Right lobe of liver (tissue), 6 donors: ENCODE results near the gene FBXO31. TPM values are rescaled to one million over a fixed set of nuclear protein-coding genes. Genes with fewer than 3 reads are reported as not detected.

Experiments
- ATAC-seq, 4 donors: fragments of 200-7000 bp; cut with Tn5 transposase; one replicate each; pipeline ENCODE4 v1.9.1; 2020; ENCODE audit warnings: mild to moderate bottlenecking in 4 of 4, moderate library complexity in 4 of 4
- DNase-seq, 3 donors: peaks; one replicate each; pipeline ENCODE4 v3.0.0-alpha.2; 2020
- H3K27ac ChIP-seq, 3 donors: fragments of 200-600 bp; one replicate each; pipeline ENCODE4 v1.8.0; 2022
- H3K27me3 ChIP-seq, 2 donors: fragments of 200-600 bp; one replicate each; pipeline ENCODE4 v1.8.0; 2022
- H3K36me3 ChIP-seq, 4 donors: fragments of 200-600 bp; sonication (generic) in 1 of 4; one replicate each; pipeline versions ENCODE4 v1.5.1 to v1.8.0; 2017 to 2022; ENCODE audit warnings: control low read depth in 1 of 4
- H3K4me1 ChIP-seq, 4 donors: fragments of 200-600 bp; sonication (generic) in 1 of 4; one replicate each; pipeline versions ENCODE4 v1.5.1 to v1.8.0; 2017 to 2022; ENCODE audit warnings: control low read depth in 1 of 4
- H3K4me3 ChIP-seq, 3 donors: fragments of 200-600 bp; one replicate each; pipeline ENCODE4 v1.8.0; 2022
- H3K9me3 ChIP-seq, 4 donors: fragments of 200-600 bp; sonication (generic) in 1 of 4; one replicate each; pipeline versions ENCODE4 v1.5.1 to v1.8.0; 2017 to 2022; ENCODE audit warnings: control low read depth in 1 of 4
- CTCF ChIP-seq, 4 donors: fragments of 200-600 bp in 3 of 4; fragments of 450-650 bp in 1 of 4; IDR thresholded peaks; one replicate each; pipeline versions ENCODE4 v1.5.1 to v1.8.0; 2016 to 2022; ENCODE audit warnings: antibody characterized with exemption in 4 of 4, mild to moderate bottlenecking in 2 of 4
- POLR2A ChIP-seq: fragments of 450-650 bp; IDR thresholded peaks from one replicate; pipeline ENCODE4 v1.6.1; 2017; ENCODE audit warnings: antibody characterized with exemption, mild to moderate bottlenecking
- WGBS: methylation state at CpG from one replicate; pipeline ENCODE4 v1.1.6; 2018; ENCODE audit warnings: low coverage, low lambda C conversion rate; ENCODE audit not compliant: insufficient coverage; ENCODE audit errors: missing lambda C conversion rate; 5-methylcytosine and 5-hydroxymethylcytosine counted together
- intact Hi-C, 2 donors: fragments of 100-400 bp; cut with DNase I; formaldehyde crosslinking; loops; one replicate each; pipeline versions ENCODE4 v1.11.2 to v1.14.1; 2022
- total RNA-seq, 6 experiments: library from RNA; depleted of rRNA in 2 of 6; stranded (reverse); fragments of >200 nt in 2 of 6; fragmentation: NEBNext Ultra II Directional in 3 of 6; extraction: Animal tissue kit (Norgen Biotek cat#: 25700) in 3 of 6; gene quantifications; one replicate each; pipeline versions ENCODE4 v1.1.0 to v1.2.4, GENCODE V29; 2016 to 2023
- donor health status: DM: no; HTN: yes; CAD: no.
- donor health status: DM: no; HTN: no; CAD: no.
- donor health status: DM: no; HTN: no; CAD: no.
- donor health status: DM: no; HTN: yes; CAD: no.
- donor health status: DM: no; HTN: yes; CAD: no.

Gene FBXO31
- total RNA-seq, 6 experiments from 2014 or later: 20.6 to 56.9 (median 31.1) TPM

- no peaks in the 10 kb centered on the region for H3K4me1 ChIP-seq
- no peak overlapping the region for H3K4me3 ChIP-seq
- peaks cover 0 to 40% (median 5%) of the 10 kb centered on the region in 4 donors for H3K36me3 ChIP-seq
- intact Hi-C loops: no loop called here
- no peaks in the 10 kb centered on the region for H3K9me3 ChIP-seq
- DNase-seq (no peak), ATAC-seq (no peak)
- WGBS: 80% methylated on average over 1 of the region's 13 CpGs
- H3K27me3 ChIP-seq: no peaks in the 10 kb centered on the region
- H3K27ac ChIP-seq: no peak overlapping the region
- TF ChIP-seq CTCF (IDR thresholded peaks at IDR 0.05): no peak
- TF ChIP-seq POLR2A: no peak
Measured at GRCh38 chr16:87348616-87349157, 34.9 kb downstream of the FBXO31 start.

DNA sequence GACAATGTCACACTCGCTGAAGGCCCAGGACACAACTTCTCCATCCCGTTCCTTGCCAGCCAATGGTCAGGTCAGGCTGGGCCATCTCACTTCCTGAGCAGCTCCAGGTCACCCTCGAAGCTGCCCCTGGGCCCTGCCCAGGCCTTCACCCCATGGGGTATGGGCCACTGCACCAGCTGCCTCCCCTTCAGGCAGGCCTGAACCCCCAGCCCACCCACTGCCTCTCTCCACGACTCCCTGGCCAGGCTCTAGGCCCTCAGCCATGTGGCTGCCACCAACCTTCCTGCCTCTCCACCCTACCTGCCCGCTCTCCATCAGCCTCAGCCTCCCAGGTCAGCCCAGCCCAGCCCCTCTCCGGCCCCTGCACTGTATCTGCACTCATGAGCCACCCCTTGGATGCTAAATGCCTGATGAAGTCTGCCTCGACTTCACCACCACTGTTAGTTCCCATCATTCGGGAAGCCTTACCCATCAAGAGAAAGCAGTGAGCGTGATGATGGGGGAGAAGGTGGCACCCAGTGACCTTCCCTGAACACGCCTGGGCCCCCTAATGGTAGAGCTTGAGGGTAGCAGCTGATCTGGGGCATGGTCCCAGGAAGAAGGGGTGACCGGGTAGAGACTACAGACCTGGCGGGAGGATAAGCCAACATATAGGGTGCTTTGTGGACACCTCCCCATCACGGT, 35.5 kb downstream of the FBXO31 start:
- Histone ChIP-seq H3K9me3 (no peaks in the 10 kb centered on the region), H3K4me3 (no peak overlapping the region), H3K27ac (no peak overlapping the region), H3K27me3 (no peaks in the 10 kb centered on the region), H3K4me1 (no peaks in the 10 kb centered on the region), H3K36me3 (peaks cover 0 to 47% (median 10%) of the 10 kb centered on the region in 4 donors)
- TF ChIP-seq POLR2A (no peak), CTCF (IDR thresholded peaks at IDR 0.05) (no peak)
- ATAC-seq (no peak), DNase-seq (no peak)
- WGBS: 76% methylated on average over 3 of the region's 13 CpGs
- intact Hi-C loops: no loop called here

- Histone ChIP-seq H3K27me3 (no peaks in the 10 kb centered on the region), H3K4me1 (no peaks in the 10 kb centered on the region), H3K36me3 (peaks cover 0 to 57% (median 18%) of the 10 kb centered on the region in 4 donors), H3K4me3 (no peak overlapping the region), H3K27ac (no peak overlapping the region), H3K9me3 (no peaks in the 10 kb centered on the region)
- intact Hi-C loops: no loop called here
- DNase-seq (no peak), ATAC-seq (no peak)
- WGBS: 93% methylated on average over 10 of the region's 21 CpGs
- TF ChIP-seq CTCF (IDR thresholded peaks at IDR 0.05): no peak
- TF ChIP-seq POLR2A: no peak
Measured at GRCh38 chr16:87346517-87347060, 37.0 kb downstream of the FBXO31 start.

- TF ChIP-seq CTCF (IDR thresholded peaks at IDR 0.05) (no peak), POLR2A (no peak)
- H3K27me3 ChIP-seq: no peaks in the 10 kb centered on the region
- H3K4me1 ChIP-seq: no peaks in the 10 kb centered on the region
- H3K4me3 ChIP-seq: no peak overlapping the region
- H3K27ac ChIP-seq: no peak overlapping the region
- DNase-seq (no peak), ATAC-seq (no peak)
- H3K36me3 ChIP-seq: peaks cover 0 to 64% (median 20%) of the 10 kb centered on the region in 4 donors
- no peaks in the 10 kb centered on the region for H3K9me3 ChIP-seq
- intact Hi-C loops: no loop called here
- WGBS: 88% methylated on average over 12 of the region's 28 CpGs
Measured at GRCh38 chr16:87345726-87346424, 37.7 kb downstream of the FBXO31 start.
